HUES6 (cell line): ENCODE data around the gene MRAP.

Source experiments
- H3K27ac ChIP-seq: 2 replicates; pipeline ENCODE4 v1.7.0; 2013; ENCODE audit warnings: low read depth, mild to moderate bottlenecking, low read length, inconsistent platforms
- H3K27me3 ChIP-seq: 2 replicates; pipeline ENCODE4 v1.6.1; 2013; ENCODE audit warnings: low read length; ENCODE audit not compliant: control insufficient read depth, insufficient read depth
- H3K36me3 ChIP-seq: 2 replicates; pipeline ENCODE4 v1.6.1; 2013; ENCODE audit warnings: low read length; ENCODE audit not compliant: control insufficient read depth, insufficient read depth
- H3K4me1 ChIP-seq: 2 replicates; pipeline ENCODE4 v1.6.1; 2013; ENCODE audit warnings: low read length; ENCODE audit not compliant: control insufficient read depth, insufficient read depth
- H3K4me3 ChIP-seq: 2 replicates; pipeline ENCODE4 v1.5.1; 2013; ENCODE audit warnings: low read depth, low read length
- H3K9ac ChIP-seq: one replicate; pipeline ENCODE4 v1.6.1; 2013; ENCODE audit warnings: mild to moderate bottlenecking, low read length
- H3K9me3 ChIP-seq: 2 replicates; pipeline ENCODE4 v1.6.1; 2013; ENCODE audit warnings: low read depth, low read length; ENCODE audit not compliant: control insufficient read depth, insufficient read depth

The MRAP gene

DNA sequence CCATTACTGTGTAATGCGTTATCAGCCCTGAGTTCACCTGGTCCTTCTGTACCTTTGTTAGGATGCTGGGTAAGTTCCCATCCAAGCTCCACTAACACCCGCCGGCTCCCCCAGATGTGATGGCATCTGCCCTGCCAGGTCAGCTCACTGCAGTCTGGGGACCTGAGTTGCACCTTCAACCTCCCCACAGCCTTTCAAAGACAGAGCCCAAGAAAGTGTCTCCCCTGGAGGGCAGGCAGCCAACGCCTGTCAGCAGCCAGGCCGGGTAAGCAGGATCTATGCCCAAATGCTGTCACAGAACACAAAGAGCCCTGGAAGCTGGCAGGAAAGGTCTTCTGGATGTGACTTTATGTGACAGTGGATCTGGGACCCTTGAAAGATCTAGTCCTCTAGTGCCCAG is 13.7 kb downstream of the MRAP start:
- peaks cover 62% of the 10 kb centered on the region for H3K36me3 ChIP-seq
- H3K4me1 ChIP-seq = no peaks in the 10 kb centered on the region
- H3K27me3 ChIP-seq = no peaks in the 10 kb centered on the region

DNA sequence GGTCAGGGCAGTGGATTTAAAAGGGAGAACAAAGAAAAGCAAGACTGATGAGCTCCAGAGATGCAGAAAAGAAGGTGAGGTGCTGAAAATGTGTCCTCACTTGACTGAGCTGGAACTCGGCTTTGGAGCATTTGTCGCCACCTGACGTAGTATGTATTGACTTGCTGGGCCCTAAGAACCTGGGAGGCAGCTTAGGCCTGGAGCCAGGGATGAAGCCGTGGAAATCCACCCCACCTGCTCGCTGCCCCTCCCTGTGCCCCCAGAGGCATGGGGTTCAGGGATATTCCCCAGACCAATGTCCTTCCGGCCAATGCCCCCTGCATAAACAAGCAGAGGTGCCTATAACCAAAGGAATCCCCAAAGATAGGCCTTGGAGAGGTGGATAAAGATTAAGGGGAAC is 14.3 kb downstream of the MRAP start:
- no peaks in the 10 kb centered on the region for H3K9me3 ChIP-seq
- H3K36me3 ChIP-seq = peaks cover 68% of the 10 kb centered on the region
- no peak overlapping the region for H3K4me3 ChIP-seq
- H3K27ac ChIP-seq = no peak overlapping the region
- no peaks in the 10 kb centered on the region for H3K27me3 ChIP-seq
- no peak overlapping the region for H3K9ac ChIP-seq
- no peaks in the 10 kb centered on the region for H3K4me1 ChIP-seq

More for the DNA sequence above, 13.7 kb downstream of the MRAP start:
- Histone ChIP-seq H3K4me3 (no peak overlapping the region), H3K9ac (no peak overlapping the region), H3K27ac (no peak overlapping the region), H3K9me3 (no peaks in the 10 kb centered on the region)

DNA sequence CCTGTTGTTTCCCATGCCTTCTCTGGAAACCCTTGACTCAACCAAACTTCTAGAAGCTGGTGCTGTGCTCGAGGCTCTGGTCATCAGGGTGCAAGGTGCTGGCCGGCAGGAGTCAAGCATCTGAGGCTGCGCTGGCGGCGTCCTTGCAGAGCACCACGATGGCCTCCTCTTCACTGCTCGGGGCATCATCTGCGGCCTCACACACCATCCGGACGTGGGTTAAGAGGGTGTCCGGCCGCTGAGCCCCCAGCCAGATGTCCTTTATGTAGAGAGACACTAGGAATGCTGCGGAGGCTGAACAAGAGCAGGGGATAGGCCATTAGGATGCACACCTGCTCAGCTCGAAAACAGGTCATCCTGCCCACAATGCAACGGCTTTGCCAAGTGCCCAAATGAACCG is 16.2 kb downstream of the MRAP start:
- Histone ChIP-seq H3K9ac (no peak overlapping the region), H3K36me3 (peaks cover 81% of the 10 kb centered on the region), H3K4me1 (no peaks in the 10 kb centered on the region), H3K9me3 (no peaks in the 10 kb centered on the region), H3K4me3 (no peak overlapping the region), H3K27me3 (no peaks in the 10 kb centered on the region), H3K27ac (no peak overlapping the region)

DNA sequence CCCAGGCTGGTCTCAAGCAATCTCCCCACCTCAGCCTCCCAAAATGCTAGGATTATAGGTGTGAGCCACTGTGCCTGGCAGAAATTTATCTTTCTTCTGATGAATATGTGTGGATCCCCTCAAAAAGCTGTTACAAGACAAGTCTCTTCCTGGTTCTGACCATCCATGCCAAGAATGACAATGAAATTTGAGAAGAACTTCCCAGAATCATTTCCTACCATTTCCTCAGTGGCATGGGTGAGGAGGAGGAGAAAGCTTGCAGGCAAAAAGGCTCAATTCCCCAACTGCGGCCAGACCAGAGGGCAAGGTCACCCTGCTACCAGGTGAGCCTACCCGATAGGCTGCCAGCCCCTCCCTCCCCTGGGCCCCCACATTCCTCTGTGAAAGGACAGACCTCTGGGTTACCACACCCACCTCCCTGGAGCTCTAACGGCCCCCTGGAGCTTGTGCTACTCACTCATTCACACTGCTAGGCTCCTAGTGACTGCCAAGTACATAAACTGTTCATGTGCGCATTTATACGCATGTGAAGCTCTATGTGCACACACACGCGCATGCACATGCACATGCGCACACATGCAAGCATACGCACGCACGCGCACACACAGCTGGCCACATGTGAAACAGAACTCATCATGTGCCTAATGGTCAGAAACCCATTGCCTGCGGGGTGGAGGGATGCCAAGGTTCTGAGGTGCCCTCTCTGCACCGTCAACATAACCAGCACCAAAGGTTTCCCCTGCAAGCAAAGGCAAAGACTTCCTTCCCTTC is 17.0 kb downstream of the MRAP start:
- H3K4me3 ChIP-seq = no peak overlapping the region
- H3K9ac ChIP-seq = no peak overlapping the region
- no peaks in the 10 kb centered on the region for H3K27me3 ChIP-seq
- peaks cover 90% of the 10 kb centered on the region for H3K36me3 ChIP-seq
- no peak overlapping the region for H3K27ac ChIP-seq
- H3K9me3 ChIP-seq = no peaks in the 10 kb centered on the region
- no peaks in the 10 kb centered on the region for H3K4me1 ChIP-seq

DNA sequence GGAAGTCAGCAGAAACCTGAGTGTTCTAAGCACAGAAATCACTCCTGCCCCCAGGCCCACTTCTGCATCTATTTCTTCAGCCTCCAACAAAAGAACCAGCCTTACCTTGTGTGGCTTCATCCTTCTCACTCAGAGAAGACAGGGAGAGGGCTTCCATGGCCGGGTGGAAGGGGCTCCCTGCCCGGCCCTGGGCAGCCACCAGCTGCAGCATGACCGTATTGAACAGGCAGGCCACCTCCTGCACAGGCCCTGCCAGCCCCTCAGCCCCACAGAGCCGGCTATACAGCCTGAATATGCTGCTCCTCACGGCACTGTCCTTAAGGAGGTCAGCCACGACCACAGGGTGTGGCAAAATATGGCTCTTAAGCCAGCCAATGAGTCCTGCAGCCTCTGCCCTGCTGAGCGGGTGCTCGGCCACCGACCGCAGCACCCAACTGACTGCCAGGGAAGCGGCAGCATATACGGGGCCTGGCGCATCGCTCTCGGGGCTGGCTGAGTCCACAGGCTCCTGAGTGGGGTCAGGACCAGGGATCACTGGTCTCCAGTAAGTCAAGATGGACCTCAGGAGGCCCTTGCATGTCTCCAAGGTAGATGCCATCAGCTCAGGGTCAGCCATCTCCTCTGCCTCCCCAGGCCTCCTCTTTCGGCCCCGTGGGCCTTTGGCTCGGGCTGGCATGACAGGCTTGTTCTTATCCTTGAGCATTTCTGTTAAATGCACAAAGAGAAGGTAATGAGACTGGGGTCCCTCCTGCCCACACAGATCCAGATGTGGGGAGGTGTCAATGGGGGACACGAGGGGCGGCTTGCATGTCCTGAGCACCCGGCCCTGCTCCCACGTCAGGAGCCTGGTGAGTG is 17.9 kb downstream of the MRAP start:
- Histone ChIP-seq H3K4me1 (no peaks in the 10 kb centered on the region), H3K36me3 (peaks cover 97% of the 10 kb centered on the region), H3K9ac (no peak overlapping the region), H3K27me3 (no peaks in the 10 kb centered on the region), H3K27ac (no peak overlapping the region), H3K9me3 (no peaks in the 10 kb centered on the region), H3K4me3 (no peak overlapping the region)

DNA sequence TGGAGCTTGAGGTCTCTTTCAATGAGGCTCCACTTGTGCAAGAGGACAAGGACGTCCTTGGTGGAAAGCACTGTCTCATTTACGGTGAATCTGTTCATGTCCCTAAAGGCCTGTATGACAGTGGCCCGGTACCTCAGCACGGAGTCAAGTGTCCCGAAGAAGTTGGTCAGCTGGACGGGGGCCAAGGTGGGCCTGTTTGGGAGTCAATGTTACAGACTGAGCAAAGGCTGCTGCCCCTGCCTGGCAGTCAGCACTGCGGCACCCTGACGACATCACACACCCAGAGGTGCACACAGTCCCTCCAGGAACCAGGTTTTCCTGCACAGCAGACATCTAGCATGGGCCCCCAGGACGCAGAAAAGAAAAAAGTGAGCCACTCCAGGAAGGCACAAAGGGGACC is 19.1 kb downstream of the MRAP start:
- Histone ChIP-seq H3K27ac (no peak overlapping the region), H3K27me3 (no peaks in the 10 kb centered on the region), H3K4me1 (no peaks in the 10 kb centered on the region), H3K36me3 (peaks cover 96% of the 10 kb centered on the region), H3K9ac (no peak overlapping the region), H3K9me3 (no peaks in the 10 kb centered on the region), H3K4me3 (no peak overlapping the region)

DNA sequence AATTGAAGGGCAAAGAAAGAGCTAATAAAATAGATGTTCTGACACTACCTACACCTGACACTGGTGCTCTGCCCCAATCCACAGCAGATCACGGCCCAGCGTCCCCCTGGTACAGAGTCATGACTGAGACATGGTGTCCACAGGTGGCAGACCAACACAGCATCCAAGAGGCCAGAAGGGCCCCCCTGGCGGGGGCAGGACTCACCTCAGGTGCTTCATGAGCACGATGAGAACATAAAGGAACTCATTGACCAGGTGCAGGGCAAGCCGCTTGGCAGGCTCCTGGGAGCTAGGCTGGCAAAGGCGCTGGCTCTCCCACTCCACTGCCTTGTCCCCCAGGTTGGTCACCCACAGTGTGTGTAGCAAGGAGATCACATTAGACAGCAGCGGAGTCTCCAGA is 20.4 kb downstream of the MRAP start:
- no peaks in the 10 kb centered on the region for H3K4me1 ChIP-seq
- peaks cover 98% of the 10 kb centered on the region for H3K36me3 ChIP-seq
- H3K27ac ChIP-seq = no peak overlapping the region
- no peak overlapping the region for H3K4me3 ChIP-seq
- no peaks in the 10 kb centered on the region for H3K27me3 ChIP-seq
- no peaks in the 10 kb centered on the region for H3K9me3 ChIP-seq
- H3K9ac ChIP-seq = no peak overlapping the region

DNA sequence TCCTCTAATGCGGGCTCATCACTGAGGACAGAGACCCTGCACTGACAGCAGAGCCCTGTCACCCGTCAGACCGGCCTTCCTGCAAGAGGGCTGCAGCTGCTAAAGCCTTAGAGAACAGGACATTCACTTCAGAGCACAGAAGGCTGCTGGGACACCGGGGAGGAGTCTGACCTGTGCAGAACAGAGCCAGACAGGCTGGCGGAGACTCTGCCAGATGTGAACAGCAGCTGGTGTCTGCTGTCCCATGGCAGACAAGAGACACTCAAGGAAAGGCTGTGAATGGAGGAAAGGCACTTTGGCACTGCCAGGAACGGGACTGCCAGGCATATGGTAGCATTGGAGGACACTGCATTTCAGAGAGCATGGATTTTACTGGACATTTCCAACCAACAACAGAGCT is 21.4 kb downstream of the MRAP start:
- H3K36me3 ChIP-seq = peaks cover 98% of the 10 kb centered on the region
- H3K27ac ChIP-seq = no peak overlapping the region
- H3K4me1 ChIP-seq = no peaks in the 10 kb centered on the region
- no peak overlapping the region for H3K9ac ChIP-seq
- no peak overlapping the region for H3K4me3 ChIP-seq
- no peaks in the 10 kb centered on the region for H3K9me3 ChIP-seq
- no peaks in the 10 kb centered on the region for H3K27me3 ChIP-seq

DNA sequence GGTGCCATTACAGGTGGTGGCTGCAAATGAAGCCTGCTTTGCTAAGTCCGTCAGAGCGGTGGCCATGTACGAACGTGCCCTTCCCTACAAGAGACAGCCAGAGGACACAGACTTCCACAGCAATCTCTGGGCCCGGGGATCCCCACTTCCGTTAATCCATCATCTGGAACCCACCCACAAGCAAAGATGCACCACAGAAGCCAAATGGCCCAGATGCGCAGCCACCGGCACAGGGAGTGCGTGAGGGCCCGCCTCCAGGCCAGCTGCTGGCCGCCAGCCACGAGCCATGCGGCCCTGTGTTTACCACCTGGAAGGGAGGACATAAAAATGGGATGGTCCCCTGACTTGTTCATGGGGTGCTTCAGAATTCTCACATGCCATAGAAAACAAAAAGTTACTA is 22.1 kb downstream of the MRAP start:
- Histone ChIP-seq H3K4me3 (no peak overlapping the region), H3K36me3 (peaks cover 99% of the 10 kb centered on the region), H3K27me3 (no peaks in the 10 kb centered on the region), H3K9me3 (no peaks in the 10 kb centered on the region), H3K9ac (no peak overlapping the region), H3K27ac (no peak overlapping the region), H3K4me1 (no peaks in the 10 kb centered on the region)

DNA sequence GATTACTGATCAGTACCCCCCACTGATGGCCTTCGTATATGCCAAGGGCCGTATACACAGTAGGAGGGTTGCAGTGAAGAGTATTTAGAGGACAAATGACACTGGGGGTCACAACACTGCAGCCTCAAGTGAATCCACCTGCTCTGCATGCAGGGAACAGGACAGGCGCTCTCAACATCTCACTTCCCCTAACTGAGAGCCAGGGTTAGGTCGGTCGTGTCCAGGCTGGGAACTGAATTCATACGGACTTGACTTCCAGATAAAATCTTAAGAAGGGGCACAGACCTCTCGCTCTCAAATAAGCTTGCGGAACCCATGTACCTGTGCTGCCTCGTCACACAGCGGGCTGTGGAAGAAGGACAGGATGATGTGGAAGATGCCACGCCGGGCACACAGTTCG is 22.8 kb downstream of the MRAP start:
- no peaks in the 10 kb centered on the region for H3K4me1 ChIP-seq
- no peak overlapping the region for H3K27ac ChIP-seq
- no peaks in the 10 kb centered on the region for H3K27me3 ChIP-seq
- H3K9ac ChIP-seq = no peak overlapping the region
- H3K9me3 ChIP-seq = no peaks in the 10 kb centered on the region
- peaks cover 99% of the 10 kb centered on the region for H3K36me3 ChIP-seq
- H3K4me3 ChIP-seq = no peak overlapping the region

DNA sequence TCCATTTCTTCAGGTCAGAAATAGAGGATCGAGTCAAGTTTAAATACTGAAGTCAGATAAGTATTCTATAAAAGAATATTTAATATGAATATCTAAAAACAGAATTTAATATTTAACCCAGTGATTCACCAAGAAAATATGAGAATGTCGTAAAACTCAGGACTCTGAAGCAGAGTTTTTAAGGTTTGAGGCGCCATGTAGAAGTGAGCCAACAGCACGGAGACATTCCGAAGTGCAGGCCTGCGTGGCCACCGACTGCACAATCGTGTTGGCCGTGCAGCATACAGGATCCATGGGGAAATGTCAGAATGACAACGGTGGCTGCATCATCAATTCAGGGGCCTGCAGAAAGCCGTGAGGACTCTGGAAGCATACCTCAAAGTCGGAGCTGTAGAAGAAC is 23.4 kb downstream of the MRAP start:
- H3K36me3 ChIP-seq = peaks cover 96% of the 10 kb centered on the region
- no peaks in the 10 kb centered on the region for H3K27me3 ChIP-seq
- no peak overlapping the region for H3K9ac ChIP-seq
- H3K27ac ChIP-seq = no peak overlapping the region
- no peak overlapping the region for H3K4me3 ChIP-seq
- H3K9me3 ChIP-seq = no peaks in the 10 kb centered on the region
- H3K4me1 ChIP-seq = no peaks in the 10 kb centered on the region
